Right renal cortex interstitium (tissue), 3 donors: Measurements from ENCODE around the gene CIAPIN1. TPM values are rescaled to one million over a fixed set of nuclear protein-coding genes. Genes with fewer than 3 reads are reported as not detected.

Experiments
- DNase-seq, 3 donors: peaks; one replicate each; pipeline ENCODE4 v3.0.0-alpha.2; 2013; ENCODE audit warnings: low read depth in 3 of 3, low spot score in 2 of 3
- polyA plus RNA-seq, 3 donors: library from polyadenylated mRNA; unstranded; fragments of 120-200 nt; gene quantifications; one replicate each; pipeline ENCODE4 v1.2.1, GENCODE V29; 2013; ENCODE audit not compliant: insufficient read length in 3 of 3

Gene CIAPIN1
- polyA plus RNA-seq: 100 to 1,000 TPM in 2 of 3 donors, 10 to 100 TPM in 1; 96.5 to 105 (median 103) TPM

DNA sequence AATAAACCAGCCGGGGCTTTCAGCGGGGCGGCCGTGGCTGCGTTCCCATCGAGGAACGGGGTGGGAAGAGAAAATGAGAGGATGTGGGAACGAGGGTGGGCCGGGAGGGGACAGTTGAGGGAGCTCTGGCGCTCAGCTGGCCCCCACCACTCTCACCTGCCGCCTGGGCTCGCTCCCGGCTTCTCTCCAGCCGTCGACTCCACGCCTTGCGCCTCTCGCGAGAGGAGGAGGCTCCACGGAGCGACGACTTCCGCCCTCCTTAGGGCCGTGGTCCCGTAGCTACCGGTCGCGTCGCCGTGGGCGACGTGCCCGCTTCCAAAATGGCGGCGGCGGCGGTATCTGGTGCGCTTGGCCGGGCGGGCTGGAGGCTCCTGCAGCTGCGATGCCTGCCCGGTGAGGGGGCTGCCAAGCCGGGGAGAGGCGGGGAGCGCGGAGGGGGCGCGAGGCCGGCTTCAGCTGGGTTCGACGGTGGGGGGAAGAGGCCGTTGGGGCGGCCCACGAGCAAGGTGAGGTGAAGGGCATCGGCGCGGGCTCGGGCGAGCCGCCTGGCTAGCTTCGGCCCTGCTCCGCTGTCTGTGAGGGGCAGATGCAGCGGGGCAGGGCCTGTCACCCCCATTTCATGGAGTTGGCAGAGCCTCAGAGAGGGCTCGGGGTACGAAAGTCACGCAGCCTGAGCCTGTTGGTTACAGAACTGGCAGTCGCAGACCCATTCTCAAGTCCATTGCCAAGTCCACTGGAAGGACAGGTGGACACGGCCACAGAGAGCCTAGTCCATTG lies at the start of gene CIAPIN1, which contains the start of gene COQ9:
TSS of gene CIAPIN1 (minus strand) at position 200 of the 777 bp plus-strand sequence. CDS start 6,457 bp downstream, outside the sequence.
TSS of gene COQ9 (plus strand) at position 294 of the 777 bp plus-strand sequence. CDS start at position 321, 27 bp downstream.
- peak; percentile 76 to 90 (median 85) for DNase-seq

DNA sequence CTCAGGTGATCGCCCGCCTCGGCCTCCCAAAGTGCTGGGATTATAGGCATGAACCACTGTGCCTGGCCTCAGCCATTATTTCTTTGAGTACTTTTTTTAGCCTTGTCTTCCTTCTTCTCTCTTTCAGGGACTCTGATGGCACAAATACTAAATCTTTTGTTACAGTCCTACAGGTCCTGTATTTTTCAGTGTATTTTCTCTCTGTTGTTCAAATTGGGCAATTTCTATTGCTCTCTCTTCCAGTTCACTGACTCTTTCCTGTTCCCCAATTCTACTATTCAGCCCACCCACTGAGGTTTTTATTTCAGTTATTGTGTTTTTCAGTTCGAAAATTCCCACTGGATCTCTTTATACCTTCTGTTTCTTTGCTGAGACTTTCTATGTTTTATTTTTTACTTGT lies 46.6 kb upstream of the CIAPIN1 start:
- DNase-seq: no peak

- no peak for DNase-seq
These were observed 42.0 kb upstream of the CIAPIN1 start for GRCh38 chr16:57489229-57489628.

GRCh38 chr16:57486858-57487834 lies 40.0 kb upstream of the CIAPIN1 start:
- DNase-seq: no peak

DNA sequence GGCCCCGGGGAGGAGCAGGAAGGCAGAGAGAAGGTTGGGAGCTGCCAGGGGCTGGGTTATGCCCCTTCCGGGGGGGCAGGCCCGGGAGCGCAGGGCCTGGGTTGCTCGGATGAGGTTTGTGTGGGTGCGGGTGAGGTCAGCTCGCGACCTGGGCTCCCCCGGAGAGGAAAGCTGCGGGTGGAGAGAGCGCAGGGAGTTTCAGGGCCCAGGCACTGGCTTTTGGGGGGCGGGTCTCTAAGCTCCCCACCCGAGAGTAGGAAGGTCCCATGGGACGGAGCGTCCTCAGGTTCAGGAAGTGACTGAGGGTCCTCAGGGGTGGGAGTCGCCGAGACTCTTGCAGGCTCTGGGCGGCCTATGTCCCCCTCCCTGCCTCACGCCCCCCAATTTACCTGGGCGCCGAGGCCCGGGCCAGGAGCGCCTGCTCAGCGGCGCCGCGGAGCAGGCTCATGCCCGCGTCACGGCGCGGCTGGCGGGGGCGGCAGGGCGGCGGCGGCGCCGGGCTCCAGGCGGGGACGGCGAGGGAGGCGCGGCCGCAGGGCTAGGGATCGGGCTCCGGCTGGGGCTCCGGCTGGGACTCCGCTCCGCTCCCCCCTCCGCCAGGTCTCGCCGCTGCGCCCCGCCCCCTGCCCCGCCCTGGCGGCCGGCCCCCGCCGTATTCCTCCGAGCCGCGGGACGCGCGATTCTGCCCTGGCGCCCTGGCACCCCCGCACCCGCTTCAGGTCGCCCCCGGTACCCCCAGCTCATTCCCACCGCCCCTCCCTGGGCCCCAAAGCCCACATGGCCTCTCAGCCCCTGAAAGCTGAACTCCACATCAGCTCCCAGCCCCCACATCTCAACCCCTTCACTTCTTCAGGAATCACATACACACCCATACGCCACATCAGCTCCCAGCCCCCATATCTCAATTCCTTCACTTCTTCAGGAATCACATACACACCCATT lies 39.0 kb upstream of the CIAPIN1 start, which contains the start of gene DOK4:
TSS of gene DOK4 (minus strand) at position 578 of the 942 bp plus-strand sequence. CDS start 6,986 bp downstream, outside the sequence.
- no peak for DNase-seq

- DNase-seq: no peak
These were observed 38.1 kb upstream of the CIAPIN1 start for GRCh38 chr16:57485091-57485915.

DNA sequence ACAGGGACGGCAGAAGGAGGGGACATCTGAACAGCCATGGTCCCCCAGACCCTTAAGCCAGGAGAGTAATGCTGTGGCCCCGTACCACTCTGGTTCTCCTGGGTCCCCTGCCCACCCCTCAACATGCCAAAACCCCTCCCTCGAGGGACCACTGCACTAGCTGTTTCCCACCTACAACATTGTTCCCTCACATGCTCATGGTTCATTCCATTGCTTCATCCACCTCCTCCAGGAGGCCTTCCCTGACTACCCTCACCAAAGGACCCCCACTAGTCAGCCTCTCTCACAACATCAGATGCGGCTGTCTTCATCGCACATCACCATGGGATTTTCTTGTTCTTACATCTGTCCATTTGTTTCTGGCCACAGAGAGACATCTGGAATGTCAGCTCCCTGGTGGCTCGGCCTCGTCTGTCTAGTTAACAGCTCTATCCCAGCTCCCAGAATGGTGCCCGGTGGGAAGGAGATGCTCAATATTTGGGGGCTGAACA lies 37.4 kb upstream of the CIAPIN1 start:
- no peak for DNase-seq

DNA sequence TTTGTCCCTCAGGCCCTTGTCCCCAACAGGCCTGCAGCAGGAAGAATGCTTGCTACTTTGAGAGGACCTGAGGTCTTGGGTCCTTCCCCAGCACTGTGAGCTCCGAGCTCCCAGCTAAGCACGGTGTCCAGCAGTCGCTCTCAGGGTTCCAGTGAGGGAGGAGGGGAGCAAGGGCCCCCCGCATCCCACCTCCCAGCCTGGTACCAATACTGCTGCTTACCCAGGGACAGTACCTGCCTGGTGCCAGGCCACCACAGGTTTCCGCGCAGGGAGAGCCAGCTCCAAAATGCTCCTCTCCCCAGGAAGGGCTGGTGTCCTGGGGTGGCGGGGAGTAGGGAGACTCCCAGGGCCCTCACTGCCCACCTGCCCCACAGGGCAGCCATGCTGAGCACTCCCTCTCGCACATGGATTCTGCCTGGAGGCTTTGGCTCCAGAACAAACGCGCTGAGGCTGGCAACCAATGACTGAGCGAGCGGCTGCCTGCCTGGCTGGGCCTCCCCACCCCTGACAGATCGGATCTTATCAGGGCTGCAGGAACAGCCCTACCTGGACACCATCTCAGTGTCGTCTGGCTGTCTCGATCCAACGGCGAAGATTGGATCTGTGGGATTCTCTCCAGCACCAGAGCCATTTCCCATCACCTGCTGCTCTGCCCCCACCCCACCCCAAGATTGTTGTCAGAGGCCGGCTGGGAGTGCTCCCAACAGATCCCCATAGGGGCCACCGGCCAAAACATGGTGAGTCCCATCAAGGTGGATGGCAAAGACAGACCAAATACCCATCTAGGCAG lies 36.7 kb upstream of the CIAPIN1 start:
- no peak for DNase-seq

DNA sequence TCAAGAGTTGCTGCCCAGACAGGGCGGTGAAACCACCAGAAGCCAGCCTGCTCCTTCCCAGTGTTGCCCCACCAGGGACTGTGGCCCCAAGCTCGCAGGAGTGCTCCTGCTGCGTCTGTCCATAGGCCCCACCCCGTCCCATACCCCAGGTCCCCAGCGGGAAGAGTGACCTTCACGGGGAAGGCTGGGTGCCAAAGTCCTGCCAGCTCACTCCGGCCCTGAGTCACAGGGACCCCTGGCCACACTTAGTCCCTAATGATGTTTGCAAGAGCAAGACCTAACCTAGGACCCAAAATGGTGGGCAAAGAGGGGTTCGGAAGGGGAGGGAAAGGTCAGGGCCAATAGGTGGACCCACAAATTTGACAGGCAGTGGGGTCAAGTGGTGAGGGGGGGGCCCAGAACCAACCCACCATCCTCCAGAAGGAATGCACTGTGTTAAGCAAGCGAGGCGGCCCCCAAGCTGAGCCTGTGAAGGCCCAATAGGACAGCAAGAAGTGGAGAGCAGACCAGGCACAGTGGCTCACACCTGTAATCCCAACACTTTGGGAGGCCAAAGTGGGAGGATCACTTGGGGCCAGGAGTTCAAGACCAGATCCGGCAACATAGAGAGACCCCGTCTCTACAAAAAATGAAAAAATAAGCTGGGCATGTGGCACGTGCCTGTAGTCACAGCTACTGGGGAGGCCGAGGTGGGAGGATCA lies 35.8 kb upstream of the CIAPIN1 start:
- DNase-seq: no peak

- DNase-seq: no peak
These were observed 34.2 kb upstream of the CIAPIN1 start for GRCh38 chr16:57481421-57481820.

DNA sequence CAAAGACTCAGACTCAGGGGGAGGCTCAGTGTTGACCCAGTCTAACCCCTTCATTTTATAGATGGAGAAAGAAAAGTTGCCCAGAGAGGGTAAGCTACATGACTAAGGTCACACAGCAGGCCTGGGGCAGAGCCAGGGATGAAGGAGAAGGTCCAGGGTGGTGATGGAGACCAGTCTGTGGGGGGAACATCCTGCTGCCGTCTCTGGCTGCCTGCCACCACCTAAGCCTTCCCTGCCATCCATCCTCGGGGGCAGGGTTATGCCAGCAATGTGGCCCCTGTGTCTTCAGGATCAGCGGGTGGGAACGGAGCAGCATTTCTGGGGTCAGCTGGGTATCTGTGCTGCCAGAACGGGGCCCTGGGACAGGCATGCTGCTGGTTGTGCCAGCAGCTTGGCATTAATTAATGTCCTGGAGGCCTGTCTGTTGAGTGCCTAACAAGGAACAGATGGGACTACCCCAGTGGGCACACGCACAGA lies 33.6 kb upstream of the CIAPIN1 start:
- DNase-seq: no peak

DNA sequence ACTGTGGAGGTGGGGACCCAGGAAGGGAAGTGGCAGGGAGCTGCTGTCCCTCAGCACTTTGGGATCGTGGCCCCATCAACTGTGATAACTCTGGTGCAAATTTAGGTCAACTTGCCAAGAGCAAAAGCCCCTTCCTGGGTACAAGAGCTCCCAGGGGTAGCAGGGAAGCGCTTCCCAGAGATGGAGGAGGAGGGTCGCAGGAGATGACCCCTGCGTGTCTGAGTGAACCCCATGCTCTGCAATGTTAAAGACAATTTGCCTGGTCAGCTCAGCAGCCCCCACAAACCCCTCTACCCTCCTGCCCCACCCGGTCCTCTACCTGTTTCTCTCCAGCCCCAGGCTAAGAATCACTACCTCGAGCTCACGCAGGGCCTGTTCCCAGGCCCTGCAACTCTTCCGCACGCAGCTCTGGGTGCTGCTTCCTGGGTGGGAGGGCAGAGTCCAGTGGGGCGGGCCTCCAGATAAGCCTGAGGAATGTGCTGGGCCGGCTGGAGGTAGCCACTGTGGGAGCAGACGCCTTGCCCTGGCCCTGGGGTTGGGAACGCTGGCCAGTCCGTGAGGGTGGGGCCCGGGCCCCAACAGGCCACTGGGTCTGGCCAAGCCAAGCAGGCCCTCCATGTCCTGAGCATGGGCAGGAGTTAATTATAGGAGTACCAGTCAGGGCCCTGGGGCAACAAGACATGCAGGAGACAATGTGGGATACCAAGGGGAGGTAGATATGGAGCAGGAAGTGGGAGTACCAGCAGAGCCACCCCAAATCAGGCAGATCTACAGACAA lies 33.0 kb upstream of the CIAPIN1 start:
- DNase-seq: no peak

GRCh38 chr16:57479205-57479975 lies 32.2 kb upstream of the CIAPIN1 start:
- DNase-seq: no peak

DNA sequence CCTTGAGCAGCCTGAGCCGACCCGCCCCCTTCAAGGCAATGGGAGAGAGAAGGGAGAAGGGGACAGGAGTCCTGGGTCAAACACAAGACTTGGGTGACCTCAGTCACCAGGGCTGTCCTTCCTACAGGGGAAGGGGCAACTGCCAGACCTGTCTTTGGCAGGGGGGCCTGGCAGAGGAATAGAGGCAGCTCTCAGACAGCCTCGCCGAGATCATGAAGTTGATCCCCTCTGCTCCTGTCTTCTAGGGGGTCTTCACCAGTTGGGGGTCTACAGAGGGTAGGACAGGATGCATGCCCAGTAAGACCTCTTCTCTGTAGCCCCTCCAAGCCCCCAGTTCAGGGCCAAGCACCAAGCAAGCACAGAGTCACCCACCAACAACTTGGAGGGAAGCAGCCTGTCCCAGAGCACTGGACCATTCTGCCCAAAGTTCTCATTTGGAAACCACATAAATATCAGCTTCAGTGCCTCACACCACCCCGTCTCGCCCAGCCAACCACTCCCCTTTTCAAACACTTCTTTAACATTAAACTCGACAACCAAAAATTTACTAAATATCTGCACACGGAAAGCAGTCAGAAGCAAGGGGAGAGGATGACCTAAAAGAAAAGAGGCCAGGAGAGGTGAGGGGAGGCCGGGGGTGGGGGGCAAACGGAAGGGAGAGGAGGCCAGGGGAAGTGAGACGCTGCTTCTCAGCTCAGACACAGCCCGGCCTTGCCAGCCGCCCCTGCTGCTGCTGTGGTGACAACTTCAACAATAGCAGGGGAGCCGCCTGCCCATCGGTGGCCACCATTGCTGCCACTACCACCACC lies 31.4 kb upstream of the CIAPIN1 start:
- no peak for DNase-seq
